Stimulated activated CD8-positive, alpha-beta memory T cell treated with anti-CD3 and anti-CD28 coated beads, Interleukin-7, amount 100 ng/mL, for 24 hours (primary cell): ENCODE measurements around the gene TMEM92.
A peak's percentile ranks its signal among the peaks of the same experiment; 100 is the strongest.
"Not testable (repeated sequence)": the region's sequence is repeated elsewhere in the genome, so short reads cannot be mapped to it uniquely, and the experiment has no call there.

ENCODE experiments used
- DNase-seq: peaks from one replicate; pipeline ENCODE4 v3.0.0-alpha.2; 2020; ENCODE audit warnings: low read depth

The TMEM92 gene

DNA sequence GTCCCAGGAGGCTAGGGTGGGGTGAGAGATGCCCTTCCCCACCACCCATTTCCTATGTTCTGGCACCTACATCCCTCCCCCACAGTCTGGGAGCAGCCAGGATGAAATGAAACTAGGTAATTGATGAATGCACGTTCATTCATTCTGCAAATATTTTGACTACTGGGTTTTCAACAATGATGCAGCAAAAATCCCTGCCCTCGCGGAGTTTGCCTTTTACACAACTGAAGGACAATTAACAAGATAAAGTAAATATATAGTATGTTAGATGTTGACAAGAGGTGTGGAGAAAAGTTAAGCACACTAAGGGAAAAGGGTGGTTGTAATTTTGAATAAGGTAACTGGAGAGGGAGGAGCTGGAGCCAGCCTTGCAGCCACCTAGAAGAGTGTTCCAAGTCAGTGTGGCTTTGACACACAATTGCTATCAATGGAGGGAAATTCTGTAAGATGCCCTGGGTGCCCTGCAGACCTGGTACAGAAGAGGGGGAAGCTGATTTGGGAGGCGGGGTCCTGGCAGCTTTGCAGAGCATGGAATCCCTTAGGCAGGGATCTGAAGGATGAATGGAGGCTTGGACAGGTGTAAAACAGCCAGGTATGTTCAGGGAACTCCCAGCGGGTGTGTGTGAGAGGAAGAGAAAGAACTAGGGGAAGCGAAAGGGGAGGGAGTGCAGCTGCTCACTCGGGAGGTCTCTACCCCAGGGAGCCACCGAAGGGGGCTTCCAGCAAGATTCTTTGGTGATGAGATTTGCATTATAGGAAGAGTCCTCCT, 2.5 kb downstream of the TMEM92 start:
- no peak for DNase-seq

DNA sequence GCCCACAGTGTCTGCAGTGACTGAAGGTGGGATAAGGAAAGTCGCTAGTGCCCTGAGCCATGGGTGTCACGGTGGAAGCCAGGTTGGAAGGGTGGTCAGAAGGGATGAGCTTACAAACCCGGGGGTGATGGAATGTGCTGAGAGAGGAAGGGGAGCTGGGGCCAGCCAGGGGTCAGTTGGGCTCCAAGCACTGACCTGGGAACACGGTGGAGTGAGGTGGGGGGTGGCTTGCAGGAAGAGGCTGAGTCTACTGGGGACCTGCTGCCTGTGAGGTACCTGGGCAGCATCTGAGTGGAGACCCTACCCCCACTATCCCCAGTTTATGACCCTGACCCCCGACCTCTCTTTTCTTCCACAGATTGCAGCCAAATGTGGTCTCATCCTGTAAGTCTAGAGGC, 3.1 kb downstream of the TMEM92 start:
- DNase-seq = no peak

DNA sequence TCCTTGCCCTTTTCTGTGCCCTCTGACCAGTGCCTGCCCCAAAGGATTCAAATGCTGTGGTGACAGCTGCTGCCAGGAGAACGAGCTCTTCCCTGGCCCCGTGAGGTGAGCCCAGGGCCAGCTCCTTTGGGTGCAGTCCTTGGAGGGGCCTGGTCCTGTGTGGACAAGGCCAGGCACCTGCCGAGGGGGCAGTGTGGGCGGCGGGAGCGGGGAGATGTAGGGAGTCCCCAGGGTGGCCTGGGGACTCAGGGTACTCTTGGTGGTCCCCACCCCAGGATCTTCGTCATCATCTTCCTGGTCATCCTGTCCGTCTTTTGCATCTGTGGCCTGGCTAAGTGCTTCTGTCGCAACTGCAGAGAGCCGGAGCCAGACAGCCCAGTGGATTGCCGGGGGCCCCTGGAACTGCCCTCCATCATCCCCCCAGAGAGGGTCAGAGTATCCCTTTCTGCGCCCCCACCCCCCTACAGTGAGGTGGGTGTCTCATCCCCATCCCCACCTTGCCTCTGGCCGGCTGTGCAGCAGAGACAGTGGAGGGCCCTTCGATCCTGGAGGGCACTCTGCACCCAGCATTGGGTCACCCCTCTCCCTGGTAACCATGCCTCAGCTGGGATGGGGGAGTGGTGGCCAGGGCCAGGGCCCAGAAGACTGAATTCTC, 4.4 kb downstream of the TMEM92 start:
- no peak for DNase-seq

DNA sequence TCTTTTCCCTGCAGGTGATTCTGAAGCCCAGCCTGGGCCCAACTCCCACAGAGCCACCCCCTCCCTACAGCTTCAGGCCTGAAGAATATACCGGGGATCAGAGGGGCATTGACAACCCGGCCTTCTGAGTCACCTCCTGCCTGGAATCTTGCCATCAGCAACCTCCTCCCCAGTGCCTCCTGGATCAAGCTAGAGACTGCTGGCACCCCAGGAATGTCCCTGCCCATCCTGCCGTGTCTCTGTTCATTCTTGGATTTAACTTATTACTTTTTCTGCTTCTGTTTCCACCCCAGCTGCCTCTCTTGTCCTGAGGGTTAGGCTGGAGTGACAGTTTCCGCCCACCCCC, 4.9 kb downstream of the TMEM92 start:
- DNase-seq = no peak

DNA sequence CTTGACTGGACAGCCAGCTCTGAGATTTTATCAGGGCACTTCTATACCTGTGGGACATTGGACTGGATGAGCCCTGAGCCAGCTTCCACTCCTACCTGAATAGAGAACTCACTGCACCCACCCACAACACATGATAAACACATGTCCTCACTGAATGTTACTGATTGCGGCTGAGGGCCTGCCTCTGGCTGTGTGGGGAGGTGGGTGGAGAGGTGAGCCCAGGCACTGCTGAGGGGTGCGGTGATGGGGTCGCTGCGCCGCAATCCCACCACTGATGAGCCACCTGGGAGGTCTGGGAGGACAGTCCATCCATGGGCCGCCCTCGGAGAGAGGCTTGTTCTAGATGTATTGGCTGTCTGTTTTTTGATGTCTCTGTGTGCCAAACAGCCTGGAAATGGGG, 5.4 kb downstream of the TMEM92 start:
- DNase-seq = no peak

DNA sequence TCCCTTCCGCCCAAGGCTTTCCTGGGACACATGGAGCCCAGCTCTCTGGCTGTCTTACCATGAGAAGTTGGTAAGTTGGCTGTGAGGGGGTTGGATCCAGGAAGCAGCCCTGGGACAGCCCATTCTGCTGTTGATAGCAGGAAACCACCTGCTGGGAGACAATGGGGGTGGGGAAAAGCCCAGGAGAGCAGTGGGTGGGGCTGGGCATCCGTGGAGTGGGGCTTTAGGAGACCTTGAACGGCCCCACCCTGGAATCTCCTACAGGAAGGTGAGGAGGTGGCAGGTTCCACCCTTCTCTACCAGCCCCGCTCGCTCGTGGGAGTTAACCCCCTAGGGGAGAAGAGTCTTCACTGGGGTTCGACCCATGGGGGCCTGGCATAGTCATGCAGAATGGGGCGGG, 5.8 kb downstream of the TMEM92 start:
- DNase-seq = no peak

DNA sequence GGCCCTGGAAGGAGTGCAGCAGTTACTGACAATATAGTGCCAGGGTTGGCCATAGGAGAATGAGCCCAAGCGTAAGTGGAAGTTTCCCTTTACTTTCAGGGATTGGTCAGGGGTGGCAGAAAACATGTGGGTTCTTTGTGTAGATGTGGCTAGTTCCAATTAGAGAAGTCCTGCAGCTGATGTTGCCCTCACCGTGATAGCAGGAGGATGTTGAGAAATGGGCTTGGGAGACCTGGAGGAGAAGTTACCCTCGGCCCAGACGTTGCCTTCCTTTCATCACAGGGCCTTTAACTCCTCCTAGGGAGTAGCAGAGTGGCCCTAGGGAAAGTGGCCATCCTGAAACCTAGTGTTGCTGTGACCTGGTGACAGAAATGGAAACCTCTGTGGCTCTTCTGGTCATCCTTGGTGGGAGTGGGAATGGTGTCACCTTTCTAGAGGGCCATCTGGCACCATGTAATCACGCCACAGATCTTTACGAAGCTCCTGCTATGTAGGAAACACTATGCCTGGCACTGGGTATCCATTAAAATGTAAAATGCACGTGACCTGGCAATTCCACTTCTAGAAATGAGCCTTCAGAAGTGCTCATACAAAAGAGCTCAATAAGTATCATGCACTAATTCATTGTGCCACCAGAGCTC, 6.7 kb downstream of the TMEM92 start:
- no peak for DNase-seq

DNA sequence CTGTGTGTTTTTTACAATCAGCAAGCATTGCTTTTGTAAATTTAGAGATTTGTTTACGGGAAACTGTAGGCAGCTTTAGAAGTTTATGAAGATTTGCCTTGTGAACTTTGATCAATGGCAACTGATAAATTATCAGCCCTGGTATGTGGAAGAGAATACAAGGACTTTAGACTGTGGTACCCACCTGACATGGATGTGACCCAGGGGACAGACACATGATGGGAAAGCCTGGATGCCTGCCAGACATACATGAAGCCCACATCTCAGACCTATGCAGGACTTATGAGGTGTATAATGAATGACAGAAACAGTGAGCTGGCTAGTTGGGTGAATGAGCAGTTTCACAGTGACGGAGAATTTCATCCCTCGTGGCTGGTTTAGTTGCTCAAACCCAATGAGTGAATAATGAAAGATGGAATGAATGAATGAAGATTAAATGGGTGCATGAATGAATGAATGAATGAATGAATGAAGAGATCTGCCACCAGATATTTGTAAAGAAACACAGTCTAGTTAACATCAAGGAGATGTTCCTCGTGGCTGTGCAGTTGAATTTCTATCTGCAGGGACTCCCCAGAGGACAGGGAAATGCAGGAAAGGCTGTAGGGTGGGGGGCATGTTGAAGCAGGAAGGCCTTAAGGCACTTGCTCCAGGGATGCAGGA, 7.6 kb downstream of the TMEM92 start:
- no peak for DNase-seq

DNA sequence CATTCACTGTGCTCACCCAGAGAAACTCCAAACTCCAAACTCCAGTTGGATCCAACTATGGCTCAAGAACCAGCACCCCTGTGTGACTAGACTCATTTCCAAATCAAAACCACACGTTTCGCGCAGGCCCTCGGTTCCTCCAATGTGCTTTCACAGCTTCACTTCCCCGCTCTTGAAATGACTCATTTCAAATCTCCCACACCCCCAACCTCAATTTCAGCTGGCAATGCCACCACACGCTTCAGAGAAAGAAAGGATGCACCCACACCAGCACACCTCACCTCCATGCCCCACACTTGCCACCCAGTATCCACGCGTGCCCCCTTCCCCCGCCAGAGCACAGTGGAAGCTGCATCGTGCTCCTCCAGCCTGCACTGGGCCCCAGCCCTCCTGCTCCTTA, 9.0 kb downstream of the TMEM92 start:
- no peak for DNase-seq

DNA sequence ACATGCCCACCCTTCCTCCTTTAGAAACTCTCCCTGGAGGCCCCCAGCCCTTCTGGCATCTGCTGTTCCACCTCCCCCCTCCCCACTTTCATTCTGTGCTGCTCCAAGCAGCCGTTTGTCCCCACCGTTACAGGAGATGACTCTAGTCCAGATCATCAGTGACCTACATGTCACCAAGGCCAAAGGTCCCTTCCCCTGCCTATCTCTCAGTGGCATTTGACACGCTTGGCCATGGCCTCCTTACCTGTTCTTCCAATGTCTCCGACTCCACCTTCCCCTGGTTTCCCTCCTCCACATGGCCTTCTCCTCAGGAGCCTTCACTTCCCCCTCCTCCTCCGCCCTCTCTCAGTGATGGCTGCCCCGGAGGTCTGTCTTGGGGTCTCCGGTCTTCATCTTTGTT, 9.4 kb downstream of the TMEM92 start:
- no peak for DNase-seq

DNA sequence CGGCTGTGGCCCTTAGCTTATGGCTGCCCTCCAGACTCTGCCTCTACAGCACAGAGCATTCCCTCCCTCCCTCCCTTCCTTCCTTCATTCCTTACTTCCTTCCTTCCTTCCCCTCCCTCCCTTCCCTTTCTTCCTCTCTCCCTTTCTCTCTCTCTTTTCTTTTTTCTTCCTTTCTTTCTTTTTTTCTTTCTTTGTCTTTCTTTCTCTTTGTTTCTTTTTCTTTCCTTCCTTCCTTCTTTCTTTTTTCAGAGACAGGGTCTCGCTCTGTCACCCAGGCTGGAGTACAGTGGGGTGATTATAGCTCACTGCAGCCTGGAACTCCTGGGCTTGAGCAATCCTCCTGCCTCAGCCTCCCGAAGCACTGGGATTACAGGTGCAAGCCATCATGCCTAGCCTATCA, 11.7 kb downstream of the TMEM92 start:
- no peak for DNase-seq

DNA sequence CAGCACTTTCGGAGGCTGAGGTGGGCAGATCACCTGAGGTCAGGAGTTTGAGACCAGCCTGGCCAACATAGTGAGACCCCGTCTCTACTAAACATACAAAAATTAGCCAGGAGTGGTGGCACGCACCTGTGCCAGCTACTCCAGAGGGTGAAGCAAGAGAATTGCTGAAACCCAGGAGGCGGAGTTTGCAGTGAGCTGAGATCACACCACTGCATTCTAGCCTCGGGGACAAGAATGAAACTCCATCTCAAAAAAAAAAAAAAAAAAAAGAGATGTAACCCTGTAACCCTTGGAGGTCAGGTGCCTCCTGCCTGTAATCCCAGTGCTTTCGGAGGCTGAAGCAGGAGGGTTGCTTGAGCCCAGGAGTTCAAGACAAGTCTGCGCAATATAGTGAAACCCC, 13.0 kb downstream of the TMEM92 start:
- not testable (repeated sequence) for DNase-seq

DNA sequence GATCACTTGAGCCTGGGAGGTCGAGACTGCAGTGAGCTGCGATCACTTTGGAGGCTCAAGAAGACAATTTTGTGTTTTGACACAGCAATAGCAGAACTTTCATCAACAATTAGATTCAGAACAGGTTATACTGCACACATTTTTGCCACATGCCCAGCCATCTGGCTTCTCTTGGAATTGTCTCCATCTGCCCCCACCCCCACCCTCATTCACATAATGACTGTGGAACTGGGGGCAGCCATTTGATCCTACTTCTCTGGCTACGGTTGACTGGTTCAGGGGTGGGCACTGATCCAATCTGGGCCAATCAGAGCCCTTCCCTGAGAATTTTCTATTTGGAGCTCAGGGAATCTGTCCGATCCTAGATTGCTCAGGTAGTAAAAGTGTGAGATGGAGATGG, 14.0 kb downstream of the TMEM92 start:
- DNase-seq = no peak

DNA sequence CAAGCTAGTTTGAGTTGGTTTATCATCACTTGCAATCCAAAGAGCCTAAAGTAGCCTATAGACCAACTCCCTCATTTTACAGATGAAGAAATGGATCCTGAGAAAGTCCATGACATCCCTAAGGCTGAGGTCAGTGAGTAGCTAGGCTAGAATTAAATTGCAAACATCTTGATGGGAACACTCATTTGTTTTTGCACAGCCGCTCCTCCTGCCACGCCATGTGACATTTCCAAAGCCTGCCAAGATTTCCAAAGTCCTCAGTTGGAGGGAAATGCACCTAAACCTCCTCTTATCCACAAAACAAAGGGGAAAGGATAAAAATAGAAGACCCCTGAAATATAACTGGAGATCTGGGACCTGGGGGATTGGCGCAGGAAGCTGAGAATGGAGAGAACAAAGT, 15.0 kb downstream of the TMEM92 start:
- DNase-seq = no peak

DNA sequence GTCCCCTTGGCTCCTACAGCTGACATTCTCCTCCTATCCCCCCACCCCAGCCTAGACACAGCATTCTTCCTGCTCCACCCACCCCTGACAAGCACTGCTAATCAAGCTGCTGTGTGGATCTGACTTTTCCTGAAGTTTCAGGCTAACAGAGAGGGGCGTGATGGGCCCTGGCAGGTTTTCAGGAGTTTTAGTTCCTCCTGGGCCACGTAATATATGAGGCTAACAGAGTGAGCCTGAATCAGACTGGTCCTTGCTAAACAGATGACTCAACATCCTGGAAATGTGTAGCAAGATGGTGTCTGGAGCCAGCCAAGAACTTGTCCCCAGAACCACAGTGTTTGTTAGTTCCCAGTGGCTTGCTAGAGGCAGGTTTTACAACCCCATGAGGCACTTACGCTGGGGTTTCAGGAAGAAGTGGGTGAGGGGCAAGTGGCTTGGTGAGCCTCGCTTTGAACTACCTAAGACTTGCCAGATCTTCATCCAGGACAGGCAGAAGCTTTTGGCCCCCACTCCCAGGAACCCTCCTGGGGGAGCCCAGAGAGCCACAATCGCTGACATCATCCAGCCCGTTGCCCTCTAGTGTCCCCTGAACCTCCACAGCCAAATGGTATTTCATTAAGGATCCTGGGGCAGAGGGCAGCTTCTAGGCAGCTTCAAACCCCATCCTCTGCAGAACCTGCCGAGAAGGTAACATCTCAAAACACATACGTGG, 15.9 kb downstream of the TMEM92 start:
- no peak for DNase-seq

DNA sequence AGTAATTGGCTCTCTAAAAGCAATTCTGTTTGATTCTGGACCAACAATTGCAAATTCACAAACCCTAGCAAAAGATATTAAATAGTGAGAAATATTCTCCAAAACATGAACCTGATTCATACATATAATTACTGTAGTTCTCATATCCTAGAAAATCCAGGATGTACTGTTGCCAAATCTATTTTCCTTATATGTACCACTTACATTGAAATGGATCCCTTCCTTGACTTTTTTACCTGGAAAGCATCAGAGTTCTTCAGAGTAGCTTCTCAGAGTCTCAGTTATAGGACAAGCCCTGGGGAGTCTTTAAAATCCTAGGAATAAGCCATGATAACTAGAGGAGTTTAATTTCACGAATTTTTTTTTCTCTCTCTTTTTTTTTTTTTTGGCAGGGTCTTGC, 16.7 kb downstream of the TMEM92 start:
- no peak for DNase-seq

DNA sequence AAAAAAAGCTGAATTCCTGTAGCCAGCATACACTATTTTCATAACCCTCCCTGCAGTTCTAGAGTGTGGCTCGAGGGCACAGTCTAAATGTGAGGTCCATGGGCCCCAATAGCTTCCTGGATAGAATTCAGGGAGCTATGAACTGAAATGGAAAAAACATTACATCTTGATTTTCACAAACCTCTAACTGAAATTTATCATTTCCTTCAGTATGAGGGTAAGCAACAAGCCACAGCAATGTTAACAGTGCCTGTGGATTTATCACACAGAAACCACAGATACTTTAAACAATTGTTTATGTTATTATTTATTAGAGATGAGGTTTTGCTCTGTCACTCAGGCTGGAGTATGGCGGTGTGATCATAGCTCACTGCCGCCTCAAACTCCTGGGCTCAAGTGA, 18.2 kb downstream of the TMEM92 start:
- no peak for DNase-seq

DNA sequence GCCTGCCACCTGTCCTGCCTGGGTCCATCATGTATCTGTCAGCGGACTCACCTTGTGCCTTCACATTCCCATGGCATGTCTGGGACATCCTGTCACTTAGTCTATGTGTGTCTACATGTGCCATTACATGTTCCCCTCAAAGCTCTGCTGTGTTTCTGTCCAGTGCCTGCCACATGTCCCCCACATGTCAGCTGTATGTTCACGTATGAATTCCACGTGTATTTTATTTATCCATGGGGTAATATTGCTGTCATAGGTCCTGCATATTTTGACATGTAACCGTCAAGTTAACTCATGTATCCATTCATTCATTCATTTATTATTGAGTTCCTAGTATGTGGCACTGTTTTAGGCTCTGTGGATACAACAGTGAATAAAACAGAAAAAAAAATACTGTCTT, 20.8 kb downstream of the TMEM92 start:
- no peak for DNase-seq

DNA sequence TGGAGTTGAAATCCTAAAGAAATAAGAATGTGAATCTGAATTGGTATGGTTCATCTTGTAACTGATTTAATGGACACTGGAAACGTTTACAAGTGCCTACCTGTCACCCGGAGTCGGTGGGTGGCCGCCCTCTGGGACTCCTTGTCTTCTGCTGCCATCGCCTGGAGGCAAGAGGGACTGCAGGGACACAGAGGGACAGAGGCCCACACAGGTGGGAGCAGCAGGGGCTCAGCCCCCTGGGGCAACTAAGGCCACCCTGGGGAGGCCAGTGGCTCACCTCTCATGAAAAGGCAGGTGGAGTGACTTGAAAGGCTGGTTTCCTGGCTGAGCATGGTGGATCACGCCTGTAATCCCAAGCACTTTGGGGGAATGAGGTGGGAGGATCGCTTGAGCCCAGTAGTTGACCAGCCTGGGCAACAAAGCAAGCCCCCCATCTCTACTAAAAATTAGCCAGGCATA, 23.2 kb downstream of the TMEM92 start:
- peak; percentile 62 for DNase-seq

DNA sequence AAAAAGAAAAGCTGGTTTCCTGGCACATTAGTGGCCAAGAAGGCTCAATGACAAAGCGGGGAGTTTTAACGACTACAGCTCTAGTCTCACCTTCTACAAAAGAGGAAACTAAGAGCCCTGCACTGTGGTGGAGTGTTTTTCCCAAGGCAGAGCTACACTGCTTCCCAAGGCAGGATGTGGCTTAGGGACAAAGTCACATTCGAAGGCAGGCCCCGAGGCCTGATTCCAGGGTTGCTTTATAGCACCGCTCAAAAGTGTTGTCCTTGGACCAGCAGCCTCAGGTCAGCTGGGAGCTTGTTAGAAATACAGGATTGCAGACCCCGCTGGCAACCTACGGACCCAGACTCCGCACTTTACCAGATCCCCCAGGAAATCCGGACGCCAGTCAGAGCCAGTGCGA, 23.8 kb downstream of the TMEM92 start:
- no peak for DNase-seq

DNA sequence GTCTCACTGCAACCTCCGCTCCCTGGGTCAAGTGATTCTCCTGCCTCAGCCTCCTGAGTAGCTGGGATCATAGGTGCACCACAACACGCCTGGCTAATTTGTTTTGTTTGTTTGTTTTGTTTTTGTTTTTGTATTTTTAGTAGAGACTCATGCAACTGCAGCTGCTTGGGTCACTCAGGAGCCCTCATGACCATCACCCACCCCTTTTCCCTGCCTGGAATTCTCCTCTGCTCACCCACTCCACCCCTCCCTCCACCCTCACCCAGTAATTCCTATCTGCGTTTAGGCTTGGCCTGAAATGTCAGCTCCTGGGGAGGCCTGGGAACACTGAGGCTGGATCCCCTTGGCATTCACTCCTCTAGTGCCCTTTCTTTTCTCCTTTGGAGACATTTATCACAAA, 25.5 kb downstream of the TMEM92 start:
- no peak for DNase-seq

DNA sequence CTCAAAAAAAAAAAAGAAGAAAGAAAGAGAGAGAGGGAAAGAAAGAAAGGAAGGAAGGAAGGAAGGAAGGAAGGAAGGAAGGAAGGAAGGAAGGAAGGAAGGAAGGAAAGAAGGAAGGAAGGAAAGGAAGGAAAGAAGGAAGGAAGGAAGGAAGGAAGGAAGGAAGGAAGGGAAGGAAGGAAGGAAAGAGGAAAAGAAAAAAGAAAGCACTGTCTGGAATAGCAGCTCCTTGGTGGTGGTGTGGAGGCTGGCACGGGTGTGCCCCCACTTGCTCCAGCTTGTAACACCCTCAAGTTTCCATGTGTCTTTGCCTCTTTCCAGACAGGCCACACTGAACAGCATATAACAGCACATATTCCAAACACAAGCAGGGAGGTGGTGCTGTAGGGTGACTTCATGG, 26.6 kb downstream of the TMEM92 start:
- not testable (repeated sequence) for DNase-seq
